ENCODE measurements around the gene KIAA0040. TPM values are rescaled to one million over a fixed set of nuclear protein-coding genes. Genes with fewer than 3 reads are reported as not detected.

Gene KIAA0040
- total RNA-seq, 2 donors from 2014 or later = 14.0 to 23.7 TPM

DNA sequence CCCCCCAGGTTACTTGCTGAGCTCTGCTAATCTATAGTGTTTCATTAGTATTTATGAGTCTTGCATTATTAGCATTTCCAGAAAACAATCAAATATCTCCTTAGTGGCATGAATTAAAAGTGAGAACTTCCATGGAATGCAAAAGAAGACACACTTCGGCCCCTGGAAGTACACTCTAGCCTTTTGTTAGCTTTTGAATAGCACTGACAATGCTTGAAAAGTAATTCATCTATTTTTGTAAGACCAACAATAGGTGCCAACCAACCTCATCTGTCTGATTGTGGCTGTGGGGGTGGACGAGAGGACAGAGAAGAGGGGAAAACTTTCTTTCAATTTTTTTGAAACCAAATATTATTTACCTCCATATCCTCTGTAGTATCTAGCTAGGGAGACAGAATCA lies 27.8 kb downstream of the KIAA0040 start:
- no peaks in the 10 kb centered on the region for H3K27me3 ChIP-seq
- no peaks in the 10 kb centered on the region for H3K36me3 ChIP-seq
- no peak overlapping the region for H3K27ac ChIP-seq
- TF ChIP-seq, protein P1, sequence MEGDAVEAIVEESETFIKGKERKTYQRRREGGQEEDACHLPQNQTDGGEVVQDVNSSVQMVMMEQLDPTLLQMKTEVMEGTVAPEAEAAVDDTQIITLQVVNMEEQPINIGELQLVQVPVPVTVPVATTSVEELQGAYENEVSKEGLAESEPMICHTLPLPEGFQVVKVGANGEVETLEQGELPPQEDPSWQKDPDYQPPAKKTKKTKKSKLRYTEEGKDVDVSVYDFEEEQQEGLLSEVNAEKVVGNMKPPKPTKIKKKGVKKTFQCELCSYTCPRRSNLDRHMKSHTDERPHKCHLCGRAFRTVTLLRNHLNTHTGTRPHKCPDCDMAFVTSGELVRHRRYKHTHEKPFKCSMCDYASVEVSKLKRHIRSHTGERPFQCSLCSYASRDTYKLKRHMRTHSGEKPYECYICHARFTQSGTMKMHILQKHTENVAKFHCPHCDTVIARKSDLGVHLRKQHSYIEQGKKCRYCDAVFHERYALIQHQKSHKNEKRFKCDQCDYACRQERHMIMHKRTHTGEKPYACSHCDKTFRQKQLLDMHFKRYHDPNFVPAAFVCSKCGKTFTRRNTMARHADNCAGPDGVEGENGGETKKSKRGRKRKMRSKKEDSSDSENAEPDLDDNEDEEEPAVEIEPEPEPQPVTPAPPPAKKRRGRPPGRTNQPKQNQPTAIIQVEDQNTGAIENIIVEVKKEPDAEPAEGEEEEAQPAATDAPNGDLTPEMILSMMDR (IDR thresholded peaks at IDR 0.05) = no peak
- H3K9me3 ChIP-seq = no peaks in the 10 kb centered on the region
- no peak overlapping the region for H3K4me3 ChIP-seq
- no peak for DNase-seq
- no peak overlapping the region for H3K9ac ChIP-seq (ENCODE audit: low read depth in 2 of 2, low read length in 2 of 2)
- peaks cover 8% of the 10 kb centered on the region for H3K4me1 ChIP-seq
- intact Hi-C loops (cut with DNase I) = no loop called here

DNA sequence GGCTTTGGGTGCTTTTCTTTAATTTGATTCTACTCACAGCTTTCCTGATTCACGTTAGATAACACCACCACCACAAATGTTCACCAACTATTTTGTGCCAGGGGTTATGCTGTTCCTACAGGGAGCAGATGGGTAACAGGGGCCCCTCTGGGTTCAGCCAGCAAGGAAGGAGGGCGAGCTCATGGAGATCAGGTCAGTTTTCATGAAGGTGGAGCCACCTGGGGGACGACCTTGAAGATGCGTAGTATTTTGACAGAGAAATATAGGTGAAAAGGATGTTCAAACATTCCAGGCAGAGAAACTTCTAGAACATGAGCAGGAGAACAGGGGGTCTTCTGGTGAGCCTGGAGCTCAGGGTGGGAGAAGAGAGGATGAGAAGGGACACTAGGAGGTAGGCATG lies 28.9 kb downstream of the KIAA0040 start:
- Histone ChIP-seq H3K9ac (ENCODE audit: low read depth in 2 of 2, low read length in 2 of 2) (no peak overlapping the region), H3K27ac (no peak overlapping the region), H3K9me3 (no peaks in the 10 kb centered on the region), H3K4me3 (no peak overlapping the region), H3K27me3 (no peaks in the 10 kb centered on the region), H3K36me3 (no peaks in the 10 kb centered on the region), H3K4me1 (no peaks in the 10 kb centered on the region)
- intact Hi-C loops (cut with DNase I) = no loop called here
- DNase-seq = no peak
- TF ChIP-seq, protein P1 (IDR thresholded peaks at IDR 0.05) = no peak

DNA sequence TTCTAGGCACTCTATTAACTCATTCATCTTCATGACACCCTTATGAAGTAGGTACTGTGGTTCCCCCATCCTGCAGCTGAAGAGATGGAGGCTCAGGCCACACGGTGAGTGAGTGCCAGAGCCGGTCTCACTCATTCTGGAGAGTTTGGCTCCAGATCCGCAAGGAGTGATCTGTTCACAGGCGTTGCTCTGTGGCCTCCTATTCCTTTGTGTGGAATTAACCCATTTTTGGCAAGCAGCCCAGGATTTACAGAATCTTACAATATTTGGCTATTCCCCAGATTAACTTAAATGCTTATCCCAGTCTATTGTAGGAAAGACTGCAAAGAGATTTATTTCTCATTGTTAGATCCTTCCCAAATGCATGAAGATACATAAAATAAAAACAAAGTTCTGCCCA lies 29.6 kb downstream of the KIAA0040 start:
- no peak for DNase-seq
- no peaks in the 10 kb centered on the region for H3K36me3 ChIP-seq
- intact Hi-C loops (cut with DNase I) = no loop called here

DNA sequence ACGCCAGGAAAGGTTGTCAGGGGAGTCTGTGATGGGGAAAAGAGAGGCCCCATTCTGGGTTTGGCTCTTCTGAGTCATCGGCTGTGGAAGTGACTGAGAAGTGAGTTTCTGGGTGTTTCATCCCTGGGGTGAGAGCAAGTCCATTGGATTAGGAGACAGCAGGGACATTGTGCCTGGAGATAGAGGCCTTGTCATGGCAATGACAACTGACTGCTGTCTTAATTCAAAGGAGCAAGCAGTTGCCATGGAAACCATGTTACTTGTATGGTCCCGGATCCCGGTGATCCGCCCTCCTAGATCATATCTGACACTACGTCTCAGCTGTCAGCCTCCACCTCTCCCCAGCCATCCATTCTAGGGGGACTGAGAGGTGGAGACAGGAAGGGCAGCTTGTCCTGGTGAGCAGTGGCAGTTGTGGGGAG lies 34.4 kb downstream of the KIAA0040 start:
- H3K4me3 ChIP-seq = no peak overlapping the region
- no peaks in the 10 kb centered on the region for H3K9me3 ChIP-seq
- no peak overlapping the region for H3K27ac ChIP-seq
- TF ChIP-seq, protein P1 (IDR thresholded peaks at IDR 0.05) = no peak
- intact Hi-C loops (cut with DNase I) = no loop called here
- H3K4me1 ChIP-seq = no peaks in the 10 kb centered on the region
- H3K9ac ChIP-seq (ENCODE audit: low read depth in 2 of 2, low read length in 2 of 2) = no peak overlapping the region
- H3K36me3 ChIP-seq = no peaks in the 10 kb centered on the region
- no peak for DNase-seq
- no peaks in the 10 kb centered on the region for H3K27me3 ChIP-seq

More for the DNA sequence above, 29.6 kb downstream of the KIAA0040 start:
- H3K9me3 ChIP-seq = no peaks in the 10 kb centered on the region
- no peaks in the 10 kb centered on the region for H3K4me1 ChIP-seq
- no peaks in the 10 kb centered on the region for H3K27me3 ChIP-seq
- no peak overlapping the region for H3K27ac ChIP-seq
- TF ChIP-seq, protein P1 (IDR thresholded peaks at IDR 0.05) = no peak
- H3K4me3 ChIP-seq = no peak overlapping the region
- H3K9ac ChIP-seq (ENCODE audit: low read depth in 2 of 2, low read length in 2 of 2) = no peak overlapping the region

DNA sequence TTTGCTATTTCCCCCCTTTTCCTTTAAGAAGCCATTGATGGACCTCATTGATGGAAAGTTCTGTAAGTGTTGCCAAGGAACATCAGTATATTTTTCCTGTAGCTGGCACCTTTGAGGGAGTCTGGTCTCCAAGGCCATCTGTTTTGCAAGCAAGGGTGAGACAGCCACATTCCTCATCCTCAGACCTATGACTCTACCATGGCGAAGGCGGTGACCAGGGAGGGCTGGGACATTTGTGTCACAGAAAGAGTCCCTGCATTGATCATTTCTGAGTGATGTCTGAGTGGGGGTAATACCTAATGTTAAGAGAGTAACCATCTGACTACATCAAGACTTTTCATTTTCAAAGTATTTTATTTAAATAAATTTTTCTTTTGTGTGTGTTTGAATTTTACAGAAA lies 35.4 kb downstream of the KIAA0040 start:
- no peak overlapping the region for H3K9ac ChIP-seq (ENCODE audit: low read depth in 2 of 2, low read length in 2 of 2)
- no peak for DNase-seq
- H3K9me3 ChIP-seq = no peaks in the 10 kb centered on the region
- H3K4me1 ChIP-seq = no peaks in the 10 kb centered on the region
- H3K27ac ChIP-seq = no peak overlapping the region
- no peaks in the 10 kb centered on the region for H3K27me3 ChIP-seq
- TF ChIP-seq, protein P1 (IDR thresholded peaks at IDR 0.05) = no peak
- H3K36me3 ChIP-seq = no peaks in the 10 kb centered on the region
- H3K4me3 ChIP-seq = no peak overlapping the region
- intact Hi-C loops (cut with DNase I) = no loop called here

DNA sequence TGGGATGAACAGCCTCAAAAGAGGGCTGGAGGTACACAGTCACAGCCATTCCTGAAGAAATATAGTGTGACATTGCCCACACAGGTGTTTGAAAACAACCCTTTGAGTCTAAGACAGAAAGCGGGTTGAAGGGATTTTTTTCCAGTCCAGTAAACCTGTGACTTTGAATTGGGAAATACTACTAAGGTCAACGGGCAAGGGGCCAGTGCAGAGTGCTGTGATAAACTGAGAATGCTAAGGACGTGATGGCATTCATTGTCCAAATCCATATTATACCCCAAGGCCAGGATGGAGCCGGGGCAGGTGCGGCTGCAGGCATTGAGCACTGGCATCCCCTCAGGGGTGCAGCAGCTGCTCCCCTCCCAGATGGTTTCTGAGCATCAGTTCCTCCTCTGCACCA lies 36.6 kb downstream of the KIAA0040 start:
- Histone ChIP-seq H3K9me3 (no peaks in the 10 kb centered on the region), H3K27me3 (no peaks in the 10 kb centered on the region), H3K27ac (no peak overlapping the region), H3K4me3 (no peak overlapping the region), H3K4me1 (no peaks in the 10 kb centered on the region), H3K36me3 (no peaks in the 10 kb centered on the region), H3K9ac (ENCODE audit: low read depth in 2 of 2, low read length in 2 of 2) (no peak overlapping the region)
- intact Hi-C loops (cut with DNase I) = no loop called here
- DNase-seq = no peak
- TF ChIP-seq, protein P1 (IDR thresholded peaks at IDR 0.05) = no peak

Data from colonic mucosa (tissue), 4 donors.